ENCODE data around the gene C19orf81. TPM values are rescaled to one million over a fixed set of nuclear protein-coding genes. Genes with fewer than 3 reads are reported as not detected.

C19orf81 gene
- polyA plus RNA-seq, 2 donors = 0.15 TPM; not detected in 1

- Histone ChIP-seq H3K27me3 (ENCODE audit: control insufficient read depth in 1 of 2, insufficient read depth in 2 of 2, low read length in 2 of 2) (peaks cover 0 to 2% of the 10 kb centered on the region in 2 donors), H3K27ac (ENCODE audit: low read depth in 2 of 2, low read length in 1 of 2) (no peak overlapping the region), H3K4me1 (ENCODE audit: control insufficient read depth in 2 of 2, insufficient read depth in 2 of 2, low read length in 1 of 2) (no peaks in the 10 kb centered on the region), H3K36me3 (ENCODE audit: control insufficient read depth in 2 of 2, insufficient read depth in 2 of 2, low read length in 1 of 2) (no peaks in the 10 kb centered on the region), H3K9me3 (ENCODE audit: control insufficient read depth in 2 of 2, insufficient read depth in 1 of 2, low read depth in 1 of 2, low read length in 1 of 2) (no peaks in the 10 kb centered on the region), H3K4me3 (ENCODE audit: low read depth in 1 of 2, low read length in 2 of 2) (no peak overlapping the region)
- 30 to 37% methylated on average over 22 of the region's 22 CpGs for WGBS, 2 donors
Observed at GRCh38 chr19:50703915-50704796, 54.9 kb downstream of the C19orf81 start.

GRCh38 chr19:50705422-50706019 lies 56.3 kb downstream of the C19orf81 start:
- Histone ChIP-seq H3K36me3 (ENCODE audit: control insufficient read depth in 2 of 2, insufficient read depth in 2 of 2, low read length in 1 of 2) (no peaks in the 10 kb centered on the region), H3K27ac (ENCODE audit: low read depth in 2 of 2, low read length in 1 of 2) (no peak overlapping the region), H3K4me1 (ENCODE audit: control insufficient read depth in 2 of 2, insufficient read depth in 2 of 2, low read length in 1 of 2) (no peaks in the 10 kb centered on the region), H3K9me3 (ENCODE audit: control insufficient read depth in 2 of 2, insufficient read depth in 1 of 2, low read depth in 1 of 2, low read length in 1 of 2) (no peaks in the 10 kb centered on the region), H3K27me3 (ENCODE audit: control insufficient read depth in 1 of 2, insufficient read depth in 2 of 2, low read length in 2 of 2) (peaks cover 0 to 2% of the 10 kb centered on the region in 2 donors), H3K4me3 (ENCODE audit: low read depth in 1 of 2, low read length in 2 of 2) (no peak overlapping the region)
- WGBS, 2 donors = 42 to 45% methylated on average over 9 of the region's 9 CpGs

DNA sequence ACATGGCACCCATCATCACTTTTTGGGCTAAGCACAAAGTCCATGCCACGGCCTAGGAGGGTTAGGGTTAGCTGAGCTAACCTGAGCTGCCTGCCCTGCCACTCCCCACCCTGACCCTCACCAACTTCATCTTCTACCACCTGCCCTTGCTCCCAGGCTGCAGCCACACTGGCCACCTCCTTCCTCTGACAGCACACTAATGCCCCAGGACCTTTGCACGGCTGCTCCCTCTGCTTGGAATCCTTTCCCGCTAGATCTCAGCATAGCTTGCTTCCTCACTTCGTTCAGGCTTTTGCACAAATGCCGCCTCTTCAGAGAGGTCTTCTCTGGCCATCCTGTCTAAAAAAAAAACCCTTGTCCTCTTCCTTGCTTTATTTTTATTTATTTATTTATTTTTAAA lies 57.1 kb downstream of the C19orf81 start:
- no peaks in the 10 kb centered on the region for H3K4me1 ChIP-seq (ENCODE audit: control insufficient read depth in 2 of 2, insufficient read depth in 2 of 2, low read length in 1 of 2)
- H3K27me3 ChIP-seq (ENCODE audit: control insufficient read depth in 1 of 2, insufficient read depth in 2 of 2, low read length in 2 of 2) = peaks cover 0 to 2% of the 10 kb centered on the region in 2 donors
- H3K4me3 ChIP-seq (ENCODE audit: low read depth in 1 of 2, low read length in 2 of 2) = no peak overlapping the region
- H3K36me3 ChIP-seq (ENCODE audit: control insufficient read depth in 2 of 2, insufficient read depth in 2 of 2, low read length in 1 of 2) = no peaks in the 10 kb centered on the region
- H3K27ac ChIP-seq (ENCODE audit: low read depth in 2 of 2, low read length in 1 of 2) = no peak overlapping the region
- 62 to 74% methylated on average over 5 of the region's 5 CpGs for WGBS, 2 donors
- no peaks in the 10 kb centered on the region for H3K9me3 ChIP-seq (ENCODE audit: control insufficient read depth in 2 of 2, insufficient read depth in 1 of 2, low read depth in 1 of 2, low read length in 1 of 2)

DNA sequence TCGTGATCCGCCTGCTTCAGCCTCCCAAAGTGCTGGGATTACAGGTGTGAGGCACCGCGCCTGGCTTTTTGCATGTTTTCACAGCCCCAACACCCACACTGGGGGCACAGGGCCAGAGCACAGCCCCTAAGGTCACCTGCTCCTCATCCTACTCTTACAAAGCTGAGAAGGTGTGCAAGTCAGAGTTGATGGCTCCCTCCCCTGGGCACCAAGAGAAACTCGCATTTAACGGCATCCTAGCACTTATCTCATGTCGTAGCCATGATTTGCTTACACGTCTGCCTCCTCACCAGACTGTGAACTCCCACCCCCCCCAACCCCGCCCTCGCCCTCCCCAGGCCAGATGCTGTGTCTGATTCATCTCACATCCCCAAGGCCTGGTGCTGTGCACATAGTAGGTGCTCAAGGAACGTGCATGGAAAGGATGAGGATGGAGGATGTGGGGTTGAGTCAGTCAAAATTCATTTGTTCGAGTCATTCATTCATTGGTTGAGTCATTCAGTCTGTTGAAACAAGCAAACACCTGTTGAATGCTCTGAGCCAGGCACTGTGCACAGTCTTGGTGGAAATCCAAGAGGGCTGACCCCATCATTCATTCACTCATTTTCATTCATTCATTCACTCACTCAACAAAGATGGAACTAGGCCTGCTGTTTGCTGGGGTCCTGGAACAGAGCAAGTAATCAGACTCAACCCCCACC lies 59.1 kb downstream of the C19orf81 start:
- no peak overlapping the region for H3K4me3 ChIP-seq (ENCODE audit: low read depth in 1 of 2, low read length in 2 of 2)
- H3K36me3 ChIP-seq (ENCODE audit: control insufficient read depth in 2 of 2, insufficient read depth in 2 of 2, low read length in 1 of 2) = no peaks in the 10 kb centered on the region
- peaks cover 0 to 2% of the 10 kb centered on the region in 2 donors for H3K27me3 ChIP-seq (ENCODE audit: control insufficient read depth in 1 of 2, insufficient read depth in 2 of 2, low read length in 2 of 2)
- no peaks in the 10 kb centered on the region for H3K9me3 ChIP-seq (ENCODE audit: control insufficient read depth in 2 of 2, insufficient read depth in 1 of 2, low read depth in 1 of 2, low read length in 1 of 2)
- no peaks in the 10 kb centered on the region for H3K4me1 ChIP-seq (ENCODE audit: control insufficient read depth in 2 of 2, insufficient read depth in 2 of 2, low read length in 1 of 2)
- no peak overlapping the region for H3K27ac ChIP-seq (ENCODE audit: low read depth in 2 of 2, low read length in 1 of 2)
- 59 to 61% methylated on average over 12 of the region's 12 CpGs for WGBS, 2 donors

Other genes with a start within 250 kb of the C19orf81 start
- under 1 TPM; 0.06 to 0.22 TPM for gene SPIB, start 230.5 kb upstream of the C19orf81 start, polyA plus RNA-seq
- gene MYBPC2, start 216.6 kb upstream of the C19orf81 start, polyA plus RNA-seq = under 1 TPM in 1 of 2 donors, not detected in 1; 0.12 TPM
- gene EMC10, start 172.9 kb upstream of the C19orf81 start, polyA plus RNA-seq = 10 to 100 TPM; 41.9 to 62.9 TPM
- gene GARIN5A, start 172.6 kb upstream of the C19orf81 start, polyA plus RNA-seq = 1 to 10 TPM; 1.3 to 1.4 TPM
- 10 to 100 TPM; 39.4 to 54.5 TPM for gene JOSD2, start 138.3 kb upstream of the C19orf81 start, polyA plus RNA-seq
- not detected for gene ASPDH, start 135.5 kb upstream of the C19orf81 start, polyA plus RNA-seq
- gene LRRC4B, start 81.0 kb upstream of the C19orf81 start, polyA plus RNA-seq = under 1 TPM; 0.65 to 0.92 TPM
- gene SYT3, start 9.6 kb upstream of the C19orf81 start, polyA plus RNA-seq = under 1 TPM; 0.09 to 0.20 TPM
- under 1 TPM; 0.06 to 0.13 TPM for gene SHANK1, start 70.4 kb downstream of the C19orf81 start, polyA plus RNA-seq
- 1 to 10 TPM; 3.9 to 4.8 TPM for gene CLEC11A, start 73.9 kb downstream of the C19orf81 start, polyA plus RNA-seq
- gene GPR32, start 121.0 kb downstream of the C19orf81 start, polyA plus RNA-seq = not detected
- not detected for gene ACP4, start 141.0 kb downstream of the C19orf81 start, polyA plus RNA-seq
- gene KLK1, start 174.3 kb downstream of the C19orf81 start, polyA plus RNA-seq = 1 to 10 TPM; 2.0 to 2.8 TPM
- gene KLK15, start 184.1 kb downstream of the C19orf81 start, polyA plus RNA-seq = not detected
- gene KLK3, start 205.5 kb downstream of the C19orf81 start, polyA plus RNA-seq = not detected
- not detected for gene KLK2, start 224.0 kb downstream of the C19orf81 start, polyA plus RNA-seq